ENCODE measurements around the gene TM9SF1. TPM values are rescaled to one million over a fixed set of nuclear protein-coding genes. Genes with fewer than 3 reads are reported as not detected.

TM9SF1 gene, protein sequence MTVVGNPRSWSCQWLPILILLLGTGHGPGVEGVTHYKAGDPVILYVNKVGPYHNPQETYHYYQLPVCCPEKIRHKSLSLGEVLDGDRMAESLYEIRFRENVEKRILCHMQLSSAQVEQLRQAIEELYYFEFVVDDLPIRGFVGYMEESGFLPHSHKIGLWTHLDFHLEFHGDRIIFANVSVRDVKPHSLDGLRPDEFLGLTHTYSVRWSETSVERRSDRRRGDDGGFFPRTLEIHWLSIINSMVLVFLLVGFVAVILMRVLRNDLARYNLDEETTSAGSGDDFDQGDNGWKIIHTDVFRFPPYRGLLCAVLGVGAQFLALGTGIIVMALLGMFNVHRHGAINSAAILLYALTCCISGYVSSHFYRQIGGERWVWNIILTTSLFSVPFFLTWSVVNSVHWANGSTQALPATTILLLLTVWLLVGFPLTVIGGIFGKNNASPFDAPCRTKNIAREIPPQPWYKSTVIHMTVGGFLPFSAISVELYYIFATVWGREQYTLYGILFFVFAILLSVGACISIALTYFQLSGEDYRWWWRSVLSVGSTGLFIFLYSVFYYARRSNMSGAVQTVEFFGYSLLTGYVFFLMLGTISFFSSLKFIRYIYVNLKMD
- total RNA-seq = 10 to 100 TPM; 27.0 to 44.6 (median 43.8) TPM

DNA sequence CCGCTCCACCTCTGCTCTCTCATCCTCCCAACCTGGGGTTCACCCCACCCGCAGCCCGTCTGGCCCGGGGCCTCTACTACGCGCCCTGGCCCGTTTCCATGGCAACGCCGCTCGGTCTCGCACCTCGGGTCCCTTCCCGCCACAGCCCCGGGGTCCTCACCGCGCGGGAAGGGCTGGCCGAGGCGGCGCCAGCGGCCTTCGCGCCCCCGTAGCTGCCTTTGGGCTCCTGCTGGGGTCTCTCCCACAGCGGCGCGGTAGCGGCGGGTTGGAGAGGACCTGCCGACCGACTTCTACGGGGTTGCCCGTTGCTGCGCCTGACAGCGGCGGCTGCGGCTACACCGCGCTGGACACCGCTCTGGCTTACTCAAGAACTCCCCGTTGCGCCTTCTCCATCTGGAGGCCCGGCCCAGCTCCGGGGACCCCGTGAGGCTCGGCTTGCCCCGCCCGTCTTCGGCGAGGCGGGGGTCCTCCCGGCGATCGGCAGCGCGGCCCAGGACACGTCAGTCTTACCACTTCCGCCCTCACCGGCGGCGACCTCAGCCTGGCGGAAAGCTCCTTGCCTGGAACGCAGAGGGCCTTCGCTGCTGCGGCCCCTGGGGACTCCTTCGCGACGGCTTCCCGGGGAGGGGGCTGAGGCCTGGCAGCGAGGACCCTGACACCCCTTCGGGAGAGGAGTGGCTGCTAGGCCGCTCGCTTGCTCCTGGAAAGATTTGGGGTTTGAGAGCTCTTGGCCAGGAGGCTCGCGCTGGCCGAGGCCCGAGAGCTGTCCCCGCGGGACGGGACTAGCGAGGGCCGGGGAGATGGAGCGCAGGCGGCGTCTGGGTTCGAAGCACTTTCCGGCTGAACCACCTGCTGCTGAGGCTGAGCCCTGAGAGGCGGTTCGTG lies at the start of gene TM9SF1:
Gene TM9SF1 (minus strand): TSS at position 256 of the 885 bp plus-strand sequence. CDS start 422 bp downstream, outside the sequence.
- Histone ChIP-seq H3K9me3 (no peaks in the 10 kb centered on the region), H3K4me3 (peak within 1 kb of the TSS; percentile 82 to 89 (median 84)), H3K27ac (replicated peaks in 1 of 4) (peak within 1 kb of the TSS; percentile 95 to 98 (median 96)), H3K4me1 (peaks cover 32 to 61% (median 45%) of the 10 kb centered on the region in 4 donors), H3K36me3 (peaks cover 12 to 34% (median 29%) of the 10 kb centered on the region in 4 donors), H3K27me3 (no peaks in the 10 kb centered on the region)
- TF ChIP-seq, protein P1, sequence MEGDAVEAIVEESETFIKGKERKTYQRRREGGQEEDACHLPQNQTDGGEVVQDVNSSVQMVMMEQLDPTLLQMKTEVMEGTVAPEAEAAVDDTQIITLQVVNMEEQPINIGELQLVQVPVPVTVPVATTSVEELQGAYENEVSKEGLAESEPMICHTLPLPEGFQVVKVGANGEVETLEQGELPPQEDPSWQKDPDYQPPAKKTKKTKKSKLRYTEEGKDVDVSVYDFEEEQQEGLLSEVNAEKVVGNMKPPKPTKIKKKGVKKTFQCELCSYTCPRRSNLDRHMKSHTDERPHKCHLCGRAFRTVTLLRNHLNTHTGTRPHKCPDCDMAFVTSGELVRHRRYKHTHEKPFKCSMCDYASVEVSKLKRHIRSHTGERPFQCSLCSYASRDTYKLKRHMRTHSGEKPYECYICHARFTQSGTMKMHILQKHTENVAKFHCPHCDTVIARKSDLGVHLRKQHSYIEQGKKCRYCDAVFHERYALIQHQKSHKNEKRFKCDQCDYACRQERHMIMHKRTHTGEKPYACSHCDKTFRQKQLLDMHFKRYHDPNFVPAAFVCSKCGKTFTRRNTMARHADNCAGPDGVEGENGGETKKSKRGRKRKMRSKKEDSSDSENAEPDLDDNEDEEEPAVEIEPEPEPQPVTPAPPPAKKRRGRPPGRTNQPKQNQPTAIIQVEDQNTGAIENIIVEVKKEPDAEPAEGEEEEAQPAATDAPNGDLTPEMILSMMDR (IDR thresholded peaks at IDR 0.05) = no peak
- TF ChIP-seq POLR2AphosphoS5 (IDR thresholded peaks at IDR 0.05) (peak; percentile 94), POLR2A (IDR thresholded peaks at IDR 0.05; ENCODE audit: low read depth) (no peak)
- WGBS = under 1% methylated on average over 27 of the region's 89 CpGs
- DNase-seq (ENCODE audit: extremely low spot score) = peak; percentile 97
- intact Hi-C loops (cut with DNase I) = loop anchor here (2.0 kb wide), 1 partner anchor 17 kb away; the partner anchor contains the start of gene CHMP4A

DNA sequence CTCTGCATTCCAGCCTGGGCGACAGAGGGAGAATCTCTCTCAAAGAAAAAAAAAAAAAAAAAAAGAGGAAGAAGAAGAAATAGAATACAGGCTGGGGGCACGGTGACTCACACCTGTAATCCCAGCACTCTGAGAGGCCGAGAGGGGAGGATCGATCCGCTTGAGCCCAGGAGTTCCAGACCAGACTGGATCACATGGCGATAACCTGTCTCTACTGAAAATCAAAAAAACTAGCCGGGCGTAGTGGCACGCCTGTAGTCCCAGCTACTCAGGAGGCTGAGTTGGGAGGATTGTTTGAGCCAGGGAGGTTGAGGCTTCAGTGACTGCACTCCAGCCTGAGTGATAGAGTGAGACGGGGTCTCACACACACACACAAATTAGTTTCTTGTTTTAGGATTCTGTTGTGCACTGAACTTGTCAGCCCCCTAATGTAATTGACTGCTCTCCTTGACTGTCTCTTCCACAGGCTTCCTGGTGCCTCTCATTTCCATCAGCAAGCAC lies 48.1 kb upstream of the TM9SF1 start:
- Histone ChIP-seq H3K36me3 (peaks cover 24 to 31% (median 28%) of the 10 kb centered on the region in 4 donors), H3K27me3 (no peaks in the 10 kb centered on the region), H3K9me3 (no peaks in the 10 kb centered on the region), H3K27ac (replicated peaks in 1 of 4) (peak overlapping the region; percentile 94 to 99 (median 97)), H3K4me1 (peaks cover 39 to 47% (median 45%) of the 10 kb centered on the region in 4 donors), H3K4me3 (peak overlapping the region; percentile 65 to 83 (median 74))
- DNase-seq (ENCODE audit: extremely low spot score) = no peak
- intact Hi-C loops (cut with DNase I) = loop anchor here (2.0 to 5.0 kb wide), 2 partner anchors 55 to 199 kb away; partner anchors contain the start of genes DHRS1, NOP9 and SDR39U1
- TF ChIP-seq, protein P1 (IDR thresholded peaks at IDR 0.05) = no peak
- TF ChIP-seq POLR2A (IDR thresholded peaks at IDR 0.05; ENCODE audit: low read depth) (no peak), EP300 (IDR thresholded peaks at IDR 0.05) (no peak), POLR2AphosphoS5 (IDR thresholded peaks at IDR 0.05) (no peak)
- WGBS = 64% methylated on average over 10 of the region's 10 CpGs

DNA sequence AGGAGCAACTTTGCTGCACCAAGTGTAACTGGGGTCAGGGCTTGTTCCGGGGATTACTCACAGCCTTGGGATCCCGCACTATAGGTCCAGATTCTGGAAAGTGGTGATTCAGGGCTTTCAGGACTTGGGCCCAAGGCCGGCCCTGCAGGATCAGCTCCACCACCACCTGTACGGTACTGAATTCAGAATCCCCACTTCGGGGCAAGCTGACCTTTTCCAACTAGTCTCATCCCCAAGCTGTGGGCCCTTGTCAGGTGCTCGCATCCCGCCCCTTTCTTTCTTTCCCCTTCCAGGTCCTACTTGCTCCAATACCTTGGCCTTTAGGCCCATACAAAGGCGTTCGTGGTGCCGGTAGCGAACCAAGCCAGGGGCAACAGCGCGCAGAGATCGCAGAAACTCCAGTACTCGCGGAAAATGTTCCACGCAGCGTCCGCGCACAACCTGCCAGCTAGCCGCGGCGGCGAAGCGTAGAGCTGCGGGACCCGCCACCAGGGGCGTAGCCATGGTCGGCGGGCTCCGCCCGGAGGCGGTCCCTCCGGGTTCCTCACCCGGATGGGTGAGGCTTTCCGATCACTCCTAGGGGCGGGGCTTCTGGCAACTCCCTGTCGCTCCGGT lies 46.7 kb upstream of the TM9SF1 start:
- H3K9me3 ChIP-seq = no peaks in the 10 kb centered on the region
- peak overlapping the region; percentile 65 to 83 (median 74) for H3K4me3 ChIP-seq
- WGBS = 1% methylated on average over 19 of the region's 39 CpGs
- peak overlapping the region; percentile 94 to 99 (median 97) for H3K27ac ChIP-seq (replicated peaks in 1 of 4)
- intact Hi-C loops (cut with DNase I) = loop anchor here (2.0 to 5.0 kb wide), 2 partner anchors 57 to 200 kb away; partner anchors contain the start of genes DHRS1, NOP9 and SDR39U1
- H3K4me1 ChIP-seq = peaks cover 44 to 61% (median 51%) of the 10 kb centered on the region in 4 donors
- no peak for TF ChIP-seq POLR2AphosphoS5 (IDR thresholded peaks at IDR 0.05)
- TF ChIP-seq, protein P1 (IDR thresholded peaks at IDR 0.05) = peak; percentile 57 to 71 (median 57)
- H3K36me3 ChIP-seq = peaks cover 37 to 46% (median 42%) of the 10 kb centered on the region in 4 donors
- DNase-seq (ENCODE audit: extremely low spot score) = peak; percentile 98
- H3K27me3 ChIP-seq = no peaks in the 10 kb centered on the region

Measured in esophagus muscularis mucosa (tissue), 4 donors.